Measurements from ENCODE around the gene DIP2A. TPM values are rescaled to one million over a fixed set of nuclear protein-coding genes. Genes with fewer than 3 reads are reported as not detected.

The DIP2A gene
- polyA plus RNA-seq, 1 donor from 2014 or later, result 45.0 TPM

DNA sequence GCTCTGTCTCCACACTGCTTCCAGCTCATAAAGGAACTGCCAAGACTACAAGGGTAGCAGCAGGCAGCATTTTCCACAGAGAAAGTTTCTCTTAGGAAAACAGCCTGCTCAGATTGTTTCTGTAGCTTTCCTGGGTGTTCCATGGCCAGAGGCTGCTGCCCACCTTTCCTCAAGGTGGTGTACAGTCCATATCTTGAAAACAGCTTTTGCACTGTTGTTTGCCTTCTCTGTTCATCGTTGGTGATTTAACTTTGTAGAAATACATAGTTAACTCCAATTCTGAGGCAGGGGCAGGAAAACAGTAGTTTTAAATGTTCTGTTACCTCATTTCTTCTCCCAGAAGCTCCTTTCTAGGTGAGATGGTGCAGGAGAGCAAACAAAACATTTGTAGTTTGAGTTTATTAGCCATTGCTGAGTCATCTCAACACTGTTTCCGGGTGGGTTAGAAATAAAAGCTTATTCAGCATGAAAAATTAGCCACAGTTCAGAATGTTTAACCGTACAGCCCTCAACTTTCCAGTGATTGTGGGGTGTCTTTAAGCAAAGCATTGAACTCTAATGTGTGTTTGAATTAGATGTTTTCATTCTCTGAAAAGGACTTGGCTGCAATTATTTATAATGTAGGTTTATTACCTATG lies 41.7 kb downstream of the DIP2A start:
- no peaks in the 10 kb centered on the region for H3F3A ChIP-seq (ENCODE audit: insufficient read depth, low read length, poor library complexity, severe bottlenecking)
- no peaks in the 10 kb centered on the region for H4K20me1 ChIP-seq (ENCODE audit: insufficient read depth)
- H3K27me3 ChIP-seq (ENCODE audit: insufficient read depth, low read depth, low read length), result no peaks in the 10 kb centered on the region
- H3K27ac ChIP-seq (ENCODE audit: low read length), result no peak overlapping the region
- no peak overlapping the region for H3K9ac ChIP-seq (ENCODE audit: low read length)
- TF ChIP-seq, protein P1, sequence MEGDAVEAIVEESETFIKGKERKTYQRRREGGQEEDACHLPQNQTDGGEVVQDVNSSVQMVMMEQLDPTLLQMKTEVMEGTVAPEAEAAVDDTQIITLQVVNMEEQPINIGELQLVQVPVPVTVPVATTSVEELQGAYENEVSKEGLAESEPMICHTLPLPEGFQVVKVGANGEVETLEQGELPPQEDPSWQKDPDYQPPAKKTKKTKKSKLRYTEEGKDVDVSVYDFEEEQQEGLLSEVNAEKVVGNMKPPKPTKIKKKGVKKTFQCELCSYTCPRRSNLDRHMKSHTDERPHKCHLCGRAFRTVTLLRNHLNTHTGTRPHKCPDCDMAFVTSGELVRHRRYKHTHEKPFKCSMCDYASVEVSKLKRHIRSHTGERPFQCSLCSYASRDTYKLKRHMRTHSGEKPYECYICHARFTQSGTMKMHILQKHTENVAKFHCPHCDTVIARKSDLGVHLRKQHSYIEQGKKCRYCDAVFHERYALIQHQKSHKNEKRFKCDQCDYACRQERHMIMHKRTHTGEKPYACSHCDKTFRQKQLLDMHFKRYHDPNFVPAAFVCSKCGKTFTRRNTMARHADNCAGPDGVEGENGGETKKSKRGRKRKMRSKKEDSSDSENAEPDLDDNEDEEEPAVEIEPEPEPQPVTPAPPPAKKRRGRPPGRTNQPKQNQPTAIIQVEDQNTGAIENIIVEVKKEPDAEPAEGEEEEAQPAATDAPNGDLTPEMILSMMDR (IDR thresholded peaks at IDR 0.05; ENCODE audit: poor library complexity, severe bottlenecking), result no peak
- TF ChIP-seq TAF1 (IDR thresholded peaks at IDR 0.05; ENCODE audit: low read depth), result no peak
- no peak for TF ChIP-seq EP300 (conservative IDR thresholded peaks at IDR 0.05; ENCODE audit: poor library complexity, severe bottlenecking)
- TF ChIP-seq EZH2 (IDR thresholded peaks at IDR 0.05; ENCODE audit: borderline replicate concordance, insufficient read depth, low read length, poor library complexity, severe bottlenecking), result no peak
- no peak for TF ChIP-seq RAD21 (conservative IDR thresholded peaks at IDR 0.05)
- TF ChIP-seq, protein P2, sequence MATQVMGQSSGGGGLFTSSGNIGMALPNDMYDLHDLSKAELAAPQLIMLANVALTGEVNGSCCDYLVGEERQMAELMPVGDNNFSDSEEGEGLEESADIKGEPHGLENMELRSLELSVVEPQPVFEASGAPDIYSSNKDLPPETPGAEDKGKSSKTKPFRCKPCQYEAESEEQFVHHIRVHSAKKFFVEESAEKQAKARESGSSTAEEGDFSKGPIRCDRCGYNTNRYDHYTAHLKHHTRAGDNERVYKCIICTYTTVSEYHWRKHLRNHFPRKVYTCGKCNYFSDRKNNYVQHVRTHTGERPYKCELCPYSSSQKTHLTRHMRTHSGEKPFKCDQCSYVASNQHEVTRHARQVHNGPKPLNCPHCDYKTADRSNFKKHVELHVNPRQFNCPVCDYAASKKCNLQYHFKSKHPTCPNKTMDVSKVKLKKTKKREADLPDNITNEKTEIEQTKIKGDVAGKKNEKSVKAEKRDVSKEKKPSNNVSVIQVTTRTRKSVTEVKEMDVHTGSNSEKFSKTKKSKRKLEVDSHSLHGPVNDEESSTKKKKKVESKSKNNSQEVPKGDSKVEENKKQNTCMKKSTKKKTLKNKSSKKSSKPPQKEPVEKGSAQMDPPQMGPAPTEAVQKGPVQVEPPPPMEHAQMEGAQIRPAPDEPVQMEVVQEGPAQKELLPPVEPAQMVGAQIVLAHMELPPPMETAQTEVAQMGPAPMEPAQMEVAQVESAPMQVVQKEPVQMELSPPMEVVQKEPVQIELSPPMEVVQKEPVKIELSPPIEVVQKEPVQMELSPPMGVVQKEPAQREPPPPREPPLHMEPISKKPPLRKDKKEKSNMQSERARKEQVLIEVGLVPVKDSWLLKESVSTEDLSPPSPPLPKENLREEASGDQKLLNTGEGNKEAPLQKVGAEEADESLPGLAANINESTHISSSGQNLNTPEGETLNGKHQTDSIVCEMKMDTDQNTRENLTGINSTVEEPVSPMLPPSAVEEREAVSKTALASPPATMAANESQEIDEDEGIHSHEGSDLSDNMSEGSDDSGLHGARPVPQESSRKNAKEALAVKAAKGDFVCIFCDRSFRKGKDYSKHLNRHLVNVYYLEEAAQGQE (IDR thresholded peaks at IDR 0.05; ENCODE audit: borderline replicate concordance), result no peak
- TF ChIP-seq MXI1 (conservative IDR thresholded peaks at IDR 0.05; ENCODE audit: poor library complexity, severe bottlenecking), result no peak
- no peak for TF ChIP-seq POLR2AphosphoS5 (IDR thresholded peaks at IDR 0.05)
- no peak for TF ChIP-seq SMC3 (conservative IDR thresholded peaks at IDR 0.05; ENCODE audit: poor library complexity)
- H3K4me3 ChIP-seq (ENCODE audit: low read length), result no peak overlapping the region
- no peaks in the 10 kb centered on the region for H3K9me2 ChIP-seq (ENCODE audit: insufficient read depth, low read length)
- no peak overlapping the region for H2AFZ ChIP-seq (ENCODE audit: low read depth, low read length)
- no peaks in the 10 kb centered on the region for H3K36me3 ChIP-seq (ENCODE audit: insufficient read depth, low read length)
- no peaks in the 10 kb centered on the region for H3K9me3 ChIP-seq (ENCODE audit: low read length)
- no peak overlapping the region for H3K4me2 ChIP-seq (ENCODE audit: low read length)
- H3K79me2 ChIP-seq (replicated peaks; ENCODE audit: insufficient read depth, low read length), result no peaks in the 10 kb centered on the region

DNA sequence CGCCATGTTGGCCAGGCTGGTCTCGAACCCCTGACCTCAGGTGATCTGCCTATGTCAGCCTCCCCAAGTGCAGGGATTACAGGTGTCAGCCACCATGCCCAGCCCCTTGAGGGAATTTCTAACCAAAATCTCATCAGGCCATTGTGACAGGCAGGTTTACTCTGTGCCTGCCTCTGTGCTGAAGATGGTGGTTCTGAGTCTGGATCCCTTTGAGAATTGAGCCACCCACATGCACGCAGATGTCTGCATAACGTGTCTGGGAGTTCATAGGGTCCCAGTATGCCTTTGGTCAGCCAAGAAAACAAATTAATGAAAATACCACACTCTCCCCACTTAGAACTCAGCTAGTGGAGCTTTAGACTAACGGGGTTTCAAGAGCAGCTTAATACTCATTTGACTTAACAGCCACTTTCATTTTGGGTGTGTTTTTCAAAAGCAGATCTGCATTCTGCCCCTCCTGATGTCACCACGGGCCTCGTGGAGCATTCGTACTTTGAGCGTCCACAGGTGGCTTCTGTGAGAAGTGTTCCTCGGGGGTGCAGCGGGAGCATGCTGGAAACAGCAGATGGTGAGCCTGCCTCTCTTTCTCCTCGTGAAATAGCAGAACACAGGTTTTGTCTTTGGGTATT lies 45.3 kb downstream of the DIP2A start:
- Histone ChIP-seq H3K9me2 (ENCODE audit: insufficient read depth, low read length) (no peaks in the 10 kb centered on the region), H3K9me3 (ENCODE audit: low read length) (no peaks in the 10 kb centered on the region), H3K79me2 (replicated peaks; ENCODE audit: insufficient read depth, low read length) (no peaks in the 10 kb centered on the region), H3F3A (ENCODE audit: insufficient read depth, low read length, poor library complexity, severe bottlenecking) (no peaks in the 10 kb centered on the region), H3K36me3 (ENCODE audit: insufficient read depth, low read length) (no peaks in the 10 kb centered on the region), H3K27ac (ENCODE audit: low read length) (no peak overlapping the region), H3K4me2 (ENCODE audit: low read length) (no peak overlapping the region), H4K20me1 (ENCODE audit: insufficient read depth) (no peaks in the 10 kb centered on the region), H3K9ac (ENCODE audit: low read length) (no peak overlapping the region), H3K4me3 (ENCODE audit: low read length) (no peak overlapping the region), H3K27me3 (ENCODE audit: insufficient read depth, low read depth, low read length) (no peaks in the 10 kb centered on the region), H2AFZ (ENCODE audit: low read depth, low read length) (no peak overlapping the region)
- TF ChIP-seq, protein P2 (IDR thresholded peaks at IDR 0.05; ENCODE audit: borderline replicate concordance), result no peak
- TF ChIP-seq RAD21 (conservative IDR thresholded peaks at IDR 0.05) (no peak), SMC3 (conservative IDR thresholded peaks at IDR 0.05; ENCODE audit: poor library complexity) (no peak), EZH2 (IDR thresholded peaks at IDR 0.05; ENCODE audit: borderline replicate concordance, insufficient read depth, low read length, poor library complexity, severe bottlenecking) (no peak), MXI1 (conservative IDR thresholded peaks at IDR 0.05; ENCODE audit: poor library complexity, severe bottlenecking) (no peak), TAF1 (IDR thresholded peaks at IDR 0.05; ENCODE audit: low read depth) (no peak), POLR2AphosphoS5 (IDR thresholded peaks at IDR 0.05) (no peak), EP300 (conservative IDR thresholded peaks at IDR 0.05; ENCODE audit: poor library complexity, severe bottlenecking) (no peak)
- TF ChIP-seq, protein P1 (IDR thresholded peaks at IDR 0.05; ENCODE audit: poor library complexity, severe bottlenecking), result no peak
